8988T (cell line): ENCODE measurements around the gene TANC1.
"Not testable (repeated sequence)": the region's sequence is repeated elsewhere in the genome, so short reads cannot be mapped to it uniquely, and the experiment has no call there.

Experiments
- DNase-seq: peaks from one replicate; pipeline ENCODE4 v3.0.0; 2011

TANC1 gene

DNA sequence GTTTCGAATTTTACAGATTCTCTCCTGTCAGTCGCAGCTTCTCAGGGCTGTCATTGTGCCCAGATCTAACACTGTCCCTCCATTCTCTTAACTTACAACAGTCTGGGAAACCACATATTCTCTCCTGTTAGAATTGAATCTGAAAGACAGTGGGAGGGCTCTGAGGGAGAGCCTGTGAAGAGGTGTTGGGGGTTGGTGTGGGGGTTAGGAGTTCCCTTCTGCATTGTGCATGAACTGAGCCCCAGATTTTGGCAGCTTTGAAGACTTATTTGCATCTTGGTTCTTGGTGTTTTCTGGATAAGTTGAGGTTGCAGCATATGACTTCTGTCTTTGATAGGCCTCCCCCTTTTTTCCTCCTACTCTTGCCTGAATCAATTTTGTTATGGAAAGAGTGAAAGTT lies 64.1 kb downstream of the TANC1 start:
- no peak for DNase-seq

DNA sequence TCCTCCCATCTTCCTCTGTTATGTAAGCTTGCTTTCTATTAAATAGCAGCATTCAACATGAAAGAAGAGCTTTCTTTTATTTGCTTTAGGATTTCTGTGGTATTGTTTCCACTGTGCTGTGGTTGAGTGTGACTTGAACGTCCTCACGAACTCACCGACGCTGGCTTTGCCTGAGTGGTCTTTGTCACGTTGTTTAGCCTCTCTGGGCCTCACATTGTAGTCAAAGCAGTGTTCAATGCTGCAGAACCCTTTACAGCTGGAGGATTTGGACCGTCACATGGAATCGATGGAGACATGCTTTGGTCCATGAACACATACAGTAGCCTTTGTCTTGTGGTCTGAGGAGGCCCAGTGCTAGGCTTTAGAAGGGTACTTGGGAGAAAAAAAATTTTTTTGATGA lies 66.3 kb downstream of the TANC1 start:
- DNase-seq = no peak

DNA sequence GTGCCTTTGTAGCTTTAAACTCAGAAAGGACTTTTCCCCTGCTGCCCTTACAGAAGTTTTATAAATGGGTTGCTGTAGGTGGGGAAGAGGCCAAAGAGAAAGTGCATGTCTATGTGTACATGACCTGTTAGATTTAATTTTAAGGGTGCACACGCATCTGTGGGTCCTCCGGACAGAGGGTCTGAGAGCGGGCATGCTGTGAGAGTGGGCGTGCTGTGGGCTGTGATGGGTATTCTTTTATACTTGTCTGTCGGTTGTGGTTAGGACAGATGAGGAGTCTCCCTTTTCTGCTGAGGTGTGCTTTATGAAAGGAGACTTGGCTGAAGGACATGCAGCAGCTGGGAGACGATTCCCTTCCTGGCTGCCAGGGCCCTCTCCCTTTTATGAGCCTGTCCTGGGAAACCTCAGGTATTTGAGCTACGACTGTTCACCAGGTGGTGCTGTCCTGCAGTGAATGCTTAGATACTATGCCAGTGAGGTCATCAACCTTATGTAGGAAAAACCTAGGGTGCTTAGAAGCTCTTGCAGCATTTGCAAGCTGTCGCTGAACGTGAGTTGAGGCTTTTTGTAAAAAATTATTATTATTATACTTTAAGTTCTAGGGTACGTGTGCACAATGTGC lies 67.5 kb downstream of the TANC1 start:
- DNase-seq = peak; percentile 45

DNA sequence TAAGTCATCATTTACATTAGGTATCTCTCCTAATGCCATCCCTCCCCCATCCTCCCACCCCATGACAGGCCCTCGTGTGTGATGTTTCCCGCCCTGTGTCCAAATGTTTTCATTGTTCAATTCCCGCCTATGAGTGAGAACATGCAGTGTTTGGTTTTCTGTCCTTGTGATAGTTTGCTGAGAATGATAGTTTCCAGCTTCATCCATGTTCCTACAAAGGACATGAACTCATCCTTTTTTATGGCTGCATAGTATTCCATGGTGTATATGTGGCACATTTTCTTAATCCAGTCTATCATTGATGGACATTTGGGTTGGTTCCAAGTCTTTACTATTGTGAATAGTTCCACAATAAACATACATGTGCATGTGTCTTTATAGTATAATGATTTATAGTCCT lies 68.0 kb downstream of the TANC1 start:
- DNase-seq = not testable (repeated sequence)

DNA sequence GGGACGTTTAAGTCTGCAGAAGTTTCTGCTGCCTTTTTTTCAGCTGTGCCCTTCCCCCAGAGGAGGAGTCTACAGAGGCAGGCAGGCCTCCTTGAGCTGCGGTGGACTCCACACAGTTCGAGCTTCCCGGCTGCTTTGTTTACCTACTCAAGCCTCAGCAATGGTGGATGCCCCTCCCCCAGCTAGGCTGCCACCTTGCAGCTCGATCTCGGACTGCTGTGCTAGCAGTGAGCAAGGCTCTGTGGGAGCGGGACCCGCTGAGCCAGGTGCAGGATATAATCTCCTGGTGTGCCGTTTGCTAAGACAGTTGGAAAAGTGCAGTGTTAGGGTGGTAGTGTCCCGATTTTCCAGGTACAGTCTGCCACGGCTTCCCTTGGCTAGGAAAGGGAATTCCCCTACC lies 72.9 kb downstream of the TANC1 start:
- DNase-seq = not testable (repeated sequence)

DNA sequence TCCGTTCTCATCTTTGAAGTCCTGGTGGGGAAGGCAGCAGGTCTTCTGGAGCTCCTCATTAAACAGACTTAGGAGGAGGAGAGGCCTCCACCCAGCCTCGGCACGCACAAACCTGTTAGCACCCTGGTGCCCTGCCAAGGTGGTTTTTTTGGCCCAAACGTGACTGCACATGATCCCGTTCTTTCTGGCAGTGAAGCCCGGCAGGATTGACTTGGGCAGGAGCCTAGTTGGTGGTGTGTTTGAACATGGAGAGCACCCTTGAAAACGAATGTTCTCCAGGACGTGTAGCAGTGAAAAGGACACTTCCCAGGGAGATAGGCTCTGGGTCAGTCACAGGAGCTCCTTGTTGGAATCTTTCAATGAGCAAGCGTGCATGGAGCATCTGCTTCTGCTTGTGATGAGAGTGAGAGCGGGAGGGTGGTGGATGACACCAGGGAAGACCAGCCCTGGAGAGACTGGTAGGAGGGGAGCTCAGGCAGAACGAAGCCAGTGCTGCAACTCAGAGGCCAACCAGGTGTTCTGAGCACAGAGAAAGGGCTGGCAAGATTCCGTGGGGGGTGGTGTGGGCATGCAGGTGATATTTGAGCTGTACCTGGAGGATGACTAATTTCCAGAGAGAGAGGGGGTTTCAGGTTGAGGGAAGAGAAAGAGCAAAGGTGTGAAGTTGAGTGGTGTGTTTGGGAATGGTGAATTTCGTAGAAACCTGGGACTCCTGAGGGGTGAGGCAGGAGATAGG lies 73.8 kb downstream of the TANC1 start:
- no peak for DNase-seq

DNA sequence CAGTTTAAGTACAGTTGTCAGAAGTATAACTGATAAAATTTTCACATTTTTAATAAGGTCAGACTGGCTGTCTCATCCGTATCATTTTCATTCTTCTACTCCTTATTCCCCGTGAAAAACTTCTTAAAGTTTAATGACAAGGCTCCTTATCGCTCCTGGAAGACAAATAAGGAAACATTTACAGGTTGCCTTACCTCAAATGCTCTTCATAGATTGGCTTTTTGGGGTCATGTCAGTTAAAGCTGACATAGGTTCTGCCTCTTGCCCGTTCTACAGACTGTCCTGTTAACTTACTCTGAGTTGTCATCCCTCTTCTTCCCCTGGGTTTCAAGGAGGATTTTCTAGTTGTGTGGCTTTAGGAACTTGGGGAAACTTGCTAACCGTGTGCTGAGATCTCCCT lies 75.3 kb downstream of the TANC1 start:
- no peak for DNase-seq

DNA sequence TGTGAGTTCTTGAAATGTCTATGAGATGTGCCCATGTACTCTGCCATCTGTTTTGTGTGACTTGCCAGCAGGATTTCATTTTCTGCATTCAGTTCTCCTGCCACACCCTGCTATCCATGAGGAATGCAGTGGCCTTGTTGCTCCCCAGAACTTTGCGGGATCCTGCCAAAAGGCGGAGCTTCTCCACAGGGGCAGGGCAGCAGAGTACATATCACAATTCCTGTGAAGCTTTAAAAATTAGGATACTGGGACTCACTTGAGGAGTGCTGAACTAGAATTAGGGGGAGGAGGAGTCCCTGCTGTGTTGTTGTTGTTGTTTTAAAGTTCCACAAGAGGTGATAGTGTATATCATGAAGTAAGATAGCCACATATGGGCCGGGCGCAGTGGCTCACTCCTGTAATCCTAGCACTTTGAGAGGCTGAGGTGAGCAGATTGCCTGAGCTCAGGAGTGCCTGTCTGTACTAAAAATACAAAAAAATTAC lies 76.4 kb downstream of the TANC1 start:
- DNase-seq = no peak

DNA sequence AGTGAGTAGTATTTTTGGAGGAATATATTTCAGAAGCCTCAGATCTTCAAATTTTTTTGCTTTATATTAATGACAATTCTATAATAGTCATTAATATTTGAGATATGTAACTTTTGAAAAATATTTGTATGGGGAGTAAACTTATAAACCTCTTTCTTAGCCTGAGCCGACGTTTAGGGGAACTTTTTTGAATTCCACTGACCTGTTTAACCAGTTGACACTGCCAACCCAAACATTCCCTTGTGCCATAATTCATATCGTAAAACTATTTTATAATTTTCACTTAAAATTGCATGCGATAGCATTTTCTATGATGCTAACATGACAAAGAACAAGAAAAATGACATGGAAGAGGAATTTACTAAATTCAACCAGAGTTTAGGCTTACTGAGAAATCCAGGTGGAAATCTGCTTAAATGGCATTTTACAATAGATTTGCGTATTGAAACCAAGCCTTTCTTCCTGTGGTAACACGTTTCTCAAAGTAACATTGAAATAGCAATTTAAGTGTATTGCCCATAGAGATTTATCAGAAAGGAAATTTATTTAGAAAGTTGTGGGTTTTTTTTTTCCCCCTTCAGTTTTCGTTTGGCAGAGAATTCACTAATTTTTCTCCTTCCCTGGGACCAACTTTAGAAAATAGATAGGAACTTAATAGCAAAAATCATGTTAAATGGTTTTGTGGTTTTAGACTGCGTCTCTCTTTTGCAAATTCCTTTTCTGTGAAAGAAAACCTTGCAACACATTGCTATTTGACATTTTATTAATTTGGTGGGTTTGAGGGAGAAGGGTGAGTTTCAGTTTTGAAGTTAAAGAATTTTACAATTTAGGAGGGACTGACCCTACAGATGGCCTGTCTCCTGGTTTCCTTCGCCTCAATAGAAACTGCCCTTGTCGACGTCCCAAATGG lies 77.4 kb downstream of the TANC1 start:
- DNase-seq = no peak

DNA sequence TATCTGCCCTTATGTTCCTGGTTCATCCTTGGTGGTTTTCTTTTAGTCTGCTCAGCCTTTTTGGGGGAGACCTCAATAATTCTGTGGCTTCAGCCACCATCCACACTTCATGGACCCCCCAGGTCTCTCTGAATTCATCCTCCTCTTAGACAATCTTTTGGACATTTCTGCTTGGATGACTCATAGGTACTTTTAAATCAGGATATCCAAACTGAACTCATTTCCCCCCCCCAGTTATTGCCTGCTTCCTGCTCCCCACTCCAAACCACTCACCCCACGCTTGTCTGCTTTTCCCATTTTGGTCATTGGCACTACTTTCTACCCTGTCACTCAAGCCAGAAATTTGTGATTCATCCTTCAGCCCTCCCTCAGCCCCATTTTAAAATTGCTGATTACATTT lies 78.5 kb downstream of the TANC1 start:
- no peak for DNase-seq

DNA sequence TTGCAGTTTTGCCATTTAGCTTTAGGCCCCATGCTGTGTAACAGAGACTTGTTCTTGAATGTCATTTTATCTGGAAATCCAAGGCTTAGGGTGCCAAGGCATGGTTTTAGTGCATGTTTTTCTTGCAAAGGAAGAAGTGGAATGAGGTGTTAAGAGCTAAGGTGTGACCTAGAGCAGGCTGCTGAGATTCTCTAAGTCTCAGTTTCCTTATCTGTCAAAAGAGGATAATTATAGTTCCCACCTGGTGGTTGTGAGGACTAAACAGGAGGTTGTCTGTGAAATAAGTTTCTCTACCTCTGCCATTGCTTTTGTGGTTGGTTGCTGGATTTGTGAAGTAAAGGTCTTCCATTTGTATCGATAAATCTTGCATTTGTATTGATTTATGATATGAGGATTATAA lies 82.0 kb downstream of the TANC1 start:
- no peak for DNase-seq

DNA sequence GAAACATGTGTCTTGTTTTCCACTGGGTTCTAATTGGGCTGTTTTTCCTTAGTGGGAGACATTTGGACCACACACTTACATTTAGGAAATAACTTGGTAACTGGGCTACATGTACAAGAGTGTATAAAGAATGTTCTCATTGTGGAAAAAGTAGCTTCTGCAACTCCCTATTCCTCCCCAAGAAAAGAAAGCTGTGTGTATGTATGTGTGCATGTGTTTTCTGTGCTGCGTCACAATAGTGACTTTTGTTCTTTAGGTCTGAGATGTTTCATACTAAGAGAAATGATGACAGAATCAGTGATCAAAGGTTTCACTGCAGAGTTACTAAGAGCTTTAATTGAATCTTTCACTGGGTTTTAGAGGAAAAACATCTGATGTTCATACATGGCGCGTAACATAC lies 82.7 kb downstream of the TANC1 start:
- no peak for DNase-seq

DNA sequence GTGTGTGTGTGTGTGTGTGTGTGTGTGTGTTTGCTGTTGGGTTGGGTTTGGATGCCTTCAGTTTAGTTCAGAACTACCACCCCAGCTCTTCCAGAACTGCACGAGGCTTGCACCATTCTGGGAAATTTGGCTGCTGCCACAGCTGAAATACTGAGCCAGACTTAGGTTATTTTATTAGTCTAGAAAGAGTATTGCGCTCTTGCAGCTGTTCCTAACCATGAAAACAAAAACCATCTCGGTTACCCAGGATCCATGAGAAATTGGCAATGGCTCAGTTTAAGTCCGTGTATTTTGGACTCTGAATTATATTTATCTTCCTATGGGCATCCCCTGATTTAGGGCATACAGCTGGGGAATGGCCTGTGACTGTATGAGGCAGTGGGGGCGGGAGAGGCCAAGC lies 83.2 kb downstream of the TANC1 start:
- no peak for DNase-seq

DNA sequence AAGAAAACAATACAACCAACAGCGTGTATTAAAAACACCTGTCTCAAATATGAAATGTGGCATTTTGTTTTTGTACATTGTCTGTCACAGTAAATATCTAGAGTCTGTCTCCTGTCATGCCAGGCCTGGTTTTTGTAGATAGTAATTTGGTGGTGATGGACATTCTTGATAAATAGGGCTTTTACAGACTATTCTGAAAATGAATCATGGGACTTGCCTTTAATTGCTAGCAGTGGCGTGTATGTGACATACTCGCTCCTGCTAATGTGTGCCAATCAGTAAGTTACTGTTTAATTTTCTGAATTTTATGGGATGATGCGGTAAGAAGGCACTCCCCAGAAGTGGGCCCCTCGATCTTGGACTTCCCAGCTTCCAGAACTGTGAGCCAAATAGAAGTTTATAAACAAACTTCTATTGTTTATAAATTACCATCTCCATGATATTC lies 83.7 kb downstream of the TANC1 start:
- no peak for DNase-seq

DNA sequence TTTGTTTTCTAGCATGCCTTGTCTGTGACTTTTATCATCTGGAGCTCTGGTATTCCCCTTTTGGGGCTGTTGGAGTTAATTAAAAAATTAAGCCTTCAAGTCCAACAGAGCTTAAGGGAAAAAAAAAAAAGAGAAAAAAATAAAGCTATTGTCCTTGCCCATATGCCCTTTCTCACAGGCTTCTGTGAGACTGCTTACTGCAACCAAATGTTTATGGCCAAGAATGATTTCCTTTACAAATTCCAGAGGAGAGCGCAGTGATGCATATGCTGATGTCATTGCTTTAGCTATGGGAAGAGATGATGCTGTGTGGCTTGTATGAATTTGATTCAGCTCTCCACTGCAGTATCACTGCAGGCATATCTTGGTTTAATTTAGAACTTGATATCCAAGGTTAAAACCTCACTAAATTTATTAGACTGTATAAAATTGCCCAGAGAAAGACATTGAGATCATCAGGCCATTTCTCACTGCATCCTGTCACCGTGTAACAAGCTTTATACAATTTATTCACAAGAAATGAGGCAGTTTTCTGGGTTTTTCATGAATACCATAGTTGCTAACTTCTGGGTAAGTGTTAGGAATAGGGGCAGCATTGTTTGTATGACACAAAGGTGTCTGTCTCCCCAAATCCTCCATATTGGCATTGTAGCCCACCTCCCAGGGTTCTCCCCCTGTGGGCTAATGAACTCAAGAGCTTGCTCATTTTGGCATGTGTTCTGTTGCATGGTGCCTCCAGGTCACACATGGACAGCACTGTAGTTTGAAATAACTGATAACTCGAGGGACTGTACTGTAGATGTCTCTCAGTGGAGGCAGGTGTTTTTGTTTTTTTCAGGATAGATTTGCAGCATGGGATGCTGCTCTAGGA lies 85.0 kb downstream of the TANC1 start:
- DNase-seq = no peak

DNA sequence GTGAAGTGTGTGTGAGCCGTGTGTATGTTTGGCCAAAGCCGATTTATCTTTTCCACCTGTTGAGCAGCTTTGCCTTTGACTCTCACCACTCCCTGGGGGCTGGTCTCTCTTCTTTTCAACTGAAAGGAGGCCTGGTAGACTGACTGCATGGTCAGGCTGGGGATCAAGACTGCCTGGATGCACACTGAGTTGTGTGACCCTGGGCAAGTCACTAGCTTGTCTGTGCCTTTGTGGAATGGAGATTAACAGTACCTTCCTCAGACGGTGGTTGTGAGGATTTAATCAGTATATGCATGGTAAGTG lies 85.5 kb downstream of the TANC1 start:
- DNase-seq = no peak

DNA sequence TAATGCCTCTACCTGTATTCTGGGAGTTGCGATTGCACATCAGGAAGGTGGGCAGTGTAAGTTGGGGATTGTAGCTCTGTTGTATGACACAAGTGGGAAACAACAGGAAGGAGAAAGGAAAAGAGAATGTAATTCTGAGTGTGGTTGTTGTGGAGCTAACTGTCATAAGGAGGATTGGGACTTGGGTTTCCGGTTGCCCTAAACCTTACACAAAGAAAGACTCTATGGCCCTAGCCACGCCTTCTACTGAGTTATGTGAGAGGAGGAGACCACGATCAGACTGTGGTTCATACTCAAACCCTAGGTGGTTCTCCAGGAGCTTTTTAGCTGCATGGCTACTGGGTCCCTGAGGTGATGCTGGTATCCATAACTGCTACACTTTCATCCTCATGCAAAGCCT lies 86.5 kb downstream of the TANC1 start:
- DNase-seq = no peak

DNA sequence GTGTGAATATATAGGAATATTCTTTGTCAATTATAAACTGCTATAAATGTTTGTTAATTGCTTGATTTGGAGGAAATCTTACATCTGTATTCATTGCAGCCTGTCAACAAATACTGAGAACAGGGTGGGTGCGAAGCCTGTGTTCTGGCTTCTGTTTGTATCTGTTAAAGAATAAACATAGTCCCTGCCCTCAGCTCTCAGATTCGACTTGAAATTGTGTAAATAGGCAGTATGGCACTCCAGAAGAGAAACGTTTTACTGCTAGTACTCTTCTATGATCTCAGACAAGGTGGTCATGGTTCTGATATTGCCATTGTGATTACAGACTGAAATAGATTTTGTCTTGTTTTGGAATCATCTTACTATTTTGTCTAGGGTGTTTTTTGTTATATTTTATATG lies 92.1 kb downstream of the TANC1 start:
- DNase-seq = no peak

DNA sequence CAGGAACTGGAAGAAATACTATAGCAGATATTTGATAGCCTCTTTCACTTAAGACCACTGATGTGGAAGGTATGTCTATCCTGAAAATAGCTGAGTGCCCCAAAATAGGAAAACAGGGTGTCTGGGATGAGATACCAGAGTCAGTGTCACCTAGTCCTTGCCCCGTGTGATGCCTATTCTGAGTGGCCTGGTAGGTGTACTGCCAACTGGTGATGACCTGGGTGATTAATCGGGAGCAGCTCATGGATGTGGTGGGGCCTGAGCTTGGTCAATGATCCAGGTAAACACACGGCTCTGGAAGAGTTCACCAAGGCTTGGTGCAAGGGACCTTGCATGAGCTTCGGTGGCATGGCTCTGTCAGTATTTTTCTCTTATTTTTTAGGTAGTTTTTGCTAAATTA lies 95.2 kb downstream of the TANC1 start:
- no peak for DNase-seq

DNA sequence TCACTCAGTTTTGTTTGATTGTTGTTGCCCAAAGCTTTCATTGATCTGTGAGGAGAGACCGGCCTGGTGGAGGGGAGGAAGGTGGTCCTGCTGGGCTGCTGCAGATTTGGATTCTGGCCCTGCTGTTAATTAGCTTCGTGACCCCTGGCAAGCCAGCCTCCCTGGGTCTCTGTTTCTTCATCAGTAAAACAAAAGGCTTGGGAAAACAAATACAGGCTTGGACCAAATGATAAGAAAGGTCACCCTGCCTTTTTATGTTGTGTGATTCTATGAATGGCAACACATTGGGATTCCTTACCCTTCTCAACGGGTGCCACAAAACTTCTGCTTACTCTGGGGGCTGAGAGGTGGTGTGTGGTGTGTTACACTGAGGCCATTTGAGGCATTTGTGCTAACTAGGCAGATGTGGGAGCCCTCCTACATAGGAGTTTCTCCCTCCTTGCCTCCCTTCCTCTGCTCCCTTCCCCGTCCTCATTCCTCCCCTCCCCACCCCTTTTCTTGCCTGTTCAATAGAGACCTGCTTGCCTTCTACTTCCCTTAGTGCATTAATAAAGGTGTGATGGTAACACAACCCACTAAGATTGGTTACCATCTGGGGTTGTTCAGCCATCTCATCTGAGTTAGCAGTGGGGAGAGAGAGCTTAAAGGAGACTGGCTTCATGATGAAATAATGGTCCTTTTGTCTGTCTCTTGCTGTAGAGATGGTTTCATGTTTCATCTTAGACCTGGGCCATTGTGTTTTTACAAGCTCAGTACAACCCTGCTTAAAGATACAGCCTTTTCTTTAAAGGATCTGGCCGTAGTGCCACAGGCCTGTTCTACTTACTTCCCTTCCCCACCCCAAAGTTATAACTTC lies 96.2 kb downstream of the TANC1 start:
- DNase-seq = no peak

DNA sequence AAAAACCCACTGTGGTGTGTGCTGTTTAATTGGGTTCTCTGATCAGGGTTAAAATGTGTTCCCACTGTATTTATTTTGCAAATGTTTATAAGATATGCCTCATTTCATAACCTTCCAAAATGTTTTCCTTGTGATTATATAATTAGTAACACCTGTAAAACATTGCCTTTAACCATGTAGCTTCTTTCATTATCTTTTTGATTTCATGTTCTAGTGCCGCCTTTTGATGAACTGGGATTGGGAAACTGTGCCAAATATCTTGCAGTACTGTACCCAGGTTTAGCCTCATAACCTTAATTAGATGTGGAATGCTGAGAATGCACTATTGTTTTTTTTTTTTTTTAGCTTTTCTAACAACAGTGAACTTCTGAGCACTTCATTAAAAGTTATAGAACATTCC lies 96.9 kb downstream of the TANC1 start:
- no peak for DNase-seq

DNA sequence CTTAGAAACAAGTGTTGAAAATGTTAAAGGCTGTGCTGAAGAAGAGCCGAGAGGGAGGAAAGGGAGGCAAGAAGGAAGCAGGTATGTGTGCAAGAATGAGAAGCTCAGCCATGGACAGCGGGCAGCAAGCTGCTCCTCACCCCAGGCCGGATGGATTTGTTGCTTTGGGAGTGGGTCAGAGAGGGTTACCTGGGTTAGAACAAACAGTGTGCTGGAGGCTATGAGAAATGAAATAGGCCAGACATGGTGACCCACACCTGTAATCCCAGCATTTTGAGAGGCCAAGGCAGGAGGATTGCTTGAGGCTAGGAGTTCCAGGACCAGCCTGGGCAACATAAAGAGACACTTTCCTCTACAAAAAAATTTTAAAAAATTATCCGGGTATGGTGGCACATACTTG lies 97.5 kb downstream of the TANC1 start:
- DNase-seq = no peak
